ENCODE measurements around the gene SP8.

The SP8 gene

DNA sequence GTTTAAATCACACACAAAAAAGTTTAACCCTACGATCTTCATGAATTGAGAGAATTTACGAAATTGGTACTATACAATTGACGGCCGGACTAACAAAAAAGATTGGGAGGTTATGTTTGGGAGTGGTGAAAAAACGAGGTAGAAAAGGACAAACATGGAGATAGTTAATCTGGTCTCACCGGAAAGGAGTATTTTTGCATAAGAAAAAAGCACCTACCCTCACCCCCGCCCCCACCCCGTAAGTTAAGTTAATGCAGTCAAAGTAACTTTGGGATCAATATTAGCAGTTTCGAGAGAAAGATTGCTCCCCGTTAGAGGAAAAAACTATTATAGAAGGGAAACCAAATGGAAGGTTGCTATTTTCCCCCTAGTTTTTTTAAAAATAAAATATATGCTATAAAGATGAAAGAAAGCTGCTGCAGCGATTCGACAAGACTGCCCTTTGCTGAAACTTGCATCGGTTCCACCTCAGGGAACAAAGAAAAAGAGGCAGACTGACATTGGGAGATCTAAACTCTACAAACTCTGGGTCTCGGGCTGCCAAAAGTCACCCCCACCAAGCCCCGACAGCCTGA lies 3.5 kb downstream of the SP8 start:
- peaks cover 0 to 39% (median 3%) of the 10 kb centered on the region in 11 experiments; a peak in 10 of 22 replicates for H4K20me1 ChIP-seq
- no peak overlapping the region for H3K9ac ChIP-seq
- no peak for TF ChIP-seq Cebpa-rat (IDR thresholded peaks at IDR 0.05)
- no peaks in the 10 kb centered on the region for H3K4me1 ChIP-seq
- no peaks in the 10 kb centered on the region for H3K36me3 ChIP-seq
- peaks cover 100% of the 10 kb centered on the region in 11 experiments for H3K27me3 ChIP-seq
- H3K4me2 ChIP-seq: no peak overlapping the region
- peaks cover 37 to 55% (median 42%) of the 10 kb centered on the region in 11 experiments for H3K9me3 ChIP-seq (replicated peaks in 1 of 11)
- no peak overlapping the region for H3K4me3 ChIP-seq
- no peak overlapping the region for H3K27ac ChIP-seq

DNA sequence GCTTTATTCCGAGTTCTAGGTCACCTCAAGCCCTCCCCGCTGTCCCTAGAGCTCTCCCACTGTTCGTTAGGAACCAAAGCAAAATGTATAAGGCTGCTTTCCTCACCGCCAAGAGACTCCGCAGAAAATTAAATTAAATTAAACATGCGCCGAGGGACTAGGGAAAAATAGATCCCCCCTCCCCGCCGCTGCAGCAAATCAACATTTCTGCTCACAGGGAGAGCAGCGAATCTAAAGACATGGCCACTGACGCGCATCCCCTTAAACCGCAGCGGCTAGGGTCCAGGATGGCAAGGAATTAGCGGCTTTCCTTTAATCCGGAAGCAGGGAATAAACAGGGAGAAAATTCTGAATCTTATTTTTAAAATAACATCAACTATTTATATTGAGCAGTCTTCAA lies 7.6 kb downstream of the SP8 start:
- Histone ChIP-seq H3K9me3 (replicated peaks in 1 of 11) (peaks cover 16 to 40% (median 29%) of the 10 kb centered on the region in 11 experiments; a peak in 21 of 22 replicates), H3K4me3 (no peak overlapping the region), H3K27me3 (peaks cover 97 to 100% (median 100%) of the 10 kb centered on the region in 11 experiments), H3K9ac (no peak overlapping the region), H3K27ac (no peak overlapping the region), H3K4me1 (no peaks in the 10 kb centered on the region), H4K20me1 (peaks cover 0 to 29% (median 10%) of the 10 kb centered on the region in 11 experiments; a peak in 11 of 22 replicates), H3K4me2 (no peak overlapping the region), H3K36me3 (no peaks in the 10 kb centered on the region)
- no peak for TF ChIP-seq Cebpa-rat (IDR thresholded peaks at IDR 0.05)

GRCh38 chr7:20778063-20778721 lies 8.5 kb downstream of the SP8 start:
- Histone ChIP-seq H3K36me3 (no peaks in the 10 kb centered on the region), H3K9ac (no peak overlapping the region), H4K20me1 (peaks cover 0 to 23% (median 10%) of the 10 kb centered on the region in 11 experiments; a peak in 11 of 22 replicates), H3K27ac (no peak overlapping the region), H3K27me3 (peaks cover 89 to 99% (median 95%) of the 10 kb centered on the region in 11 experiments), H3K4me3 (peak overlapping the region in 1 of 10 experiments; percentile 4; a peak in 1 of 20 replicates), H3K9me3 (replicated peaks in 1 of 11) (peaks cover 16 to 34% (median 25%) of the 10 kb centered on the region in 11 experiments; a peak in 21 of 22 replicates), H3K4me1 (no peaks in the 10 kb centered on the region), H3K4me2 (peak overlapping the region in 3 of 11 experiments; percentile 6 to 47 (median 28); a peak in 4 of 22 replicates)
- no peak for TF ChIP-seq Cebpa-rat (IDR thresholded peaks at IDR 0.05)

GRCh38 chr7:20777377-20778062 lies 9.2 kb downstream of the SP8 start:
- Histone ChIP-seq H3K9ac (no peak overlapping the region), H3K4me3 (peak overlapping the region in 1 of 10 experiments; percentile 4; a peak in 1 of 20 replicates), H3K27me3 (peaks cover 82 to 96% (median 91%) of the 10 kb centered on the region in 11 experiments), H3K4me2 (peak overlapping the region in 3 of 11 experiments; percentile 6 to 47 (median 28); a peak in 4 of 22 replicates), H3K4me1 (no peaks in the 10 kb centered on the region), H3K9me3 (replicated peaks in 1 of 11) (peaks cover 16 to 34% (median 25%) of the 10 kb centered on the region in 11 experiments; a peak in 21 of 22 replicates), H4K20me1 (peaks cover 0 to 23% (median 10%) of the 10 kb centered on the region in 11 experiments; a peak in 11 of 22 replicates), H3K27ac (no peak overlapping the region), H3K36me3 (no peaks in the 10 kb centered on the region)
- TF ChIP-seq Cebpa-rat (IDR thresholded peaks at IDR 0.05): no peak

GRCh38 chr7:20776942-20777341 lies 9.7 kb downstream of the SP8 start:
- Histone ChIP-seq H4K20me1 (peaks cover 0 to 23% (median 10%) of the 10 kb centered on the region in 11 experiments; a peak in 11 of 22 replicates), H3K27ac (no peak overlapping the region), H3K4me1 (no peaks in the 10 kb centered on the region), H3K4me2 (no peak overlapping the region), H3K9ac (no peak overlapping the region), H3K9me3 (replicated peaks in 1 of 11) (peaks cover 16 to 34% (median 25%) of the 10 kb centered on the region in 11 experiments; a peak in 21 of 22 replicates), H3K36me3 (no peaks in the 10 kb centered on the region), H3K27me3 (peaks cover 76 to 94% (median 87%) of the 10 kb centered on the region in 11 experiments), H3K4me3 (no peak overlapping the region)
- no peak for TF ChIP-seq Cebpa-rat (IDR thresholded peaks at IDR 0.05)

DNA sequence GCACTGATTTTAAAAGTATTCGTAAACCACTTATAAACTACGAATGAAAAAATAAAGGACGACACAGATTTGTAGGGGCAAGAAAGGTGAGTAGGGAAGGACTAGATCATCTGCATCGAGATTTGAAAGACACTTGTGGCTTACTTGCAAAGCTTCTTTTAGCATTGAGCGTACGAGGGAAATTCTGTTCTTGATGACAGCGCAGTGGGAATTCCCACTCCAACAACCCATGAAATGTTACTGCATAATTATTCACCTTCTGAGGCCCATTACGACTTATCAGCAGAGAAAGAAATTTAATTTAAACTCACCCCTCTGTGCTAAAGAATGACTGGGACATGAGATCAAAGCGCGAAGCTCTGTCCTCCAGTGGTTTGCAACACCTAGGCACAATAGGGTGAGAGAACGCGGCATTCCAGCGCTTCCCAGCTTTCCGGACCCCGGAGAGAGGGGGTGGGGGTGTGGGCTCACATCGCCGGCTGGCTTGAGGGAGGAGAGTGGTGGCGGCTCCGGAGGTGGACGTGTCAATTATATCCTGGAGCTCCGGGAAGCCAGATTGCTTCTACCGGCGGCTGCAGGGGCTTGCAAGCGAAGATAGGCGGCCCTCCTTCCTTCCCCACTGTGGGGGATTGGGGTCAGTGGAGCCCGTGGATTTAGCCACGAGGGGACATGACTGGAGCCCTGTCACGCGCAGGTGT lies 10.3 kb downstream of the SP8 start:
- H4K20me1 ChIP-seq: peaks cover 0 to 23% (median 10%) of the 10 kb centered on the region in 11 experiments; a peak in 11 of 22 replicates
- no peak overlapping the region for H3K27ac ChIP-seq
- 0 out of 20 replicates have a peak overlapping the region, but pooled peaks of 1 of the 10 experiments have one; percentile 15 for H3K4me3 ChIP-seq
- peaks cover 16 to 34% (median 25%) of the 10 kb centered on the region in 11 experiments; a peak in 21 of 22 replicates for H3K9me3 ChIP-seq (replicated peaks in 1 of 11)
- no peak overlapping the region for H3K4me2 ChIP-seq
- peaks cover 70 to 88% (median 81%) of the 10 kb centered on the region in 11 experiments for H3K27me3 ChIP-seq
- H3K4me1 ChIP-seq: no peaks in the 10 kb centered on the region
- no peaks in the 10 kb centered on the region for H3K36me3 ChIP-seq
- H3K9ac ChIP-seq: no peak overlapping the region
- no peak for TF ChIP-seq Cebpa-rat (IDR thresholded peaks at IDR 0.05)

DNA sequence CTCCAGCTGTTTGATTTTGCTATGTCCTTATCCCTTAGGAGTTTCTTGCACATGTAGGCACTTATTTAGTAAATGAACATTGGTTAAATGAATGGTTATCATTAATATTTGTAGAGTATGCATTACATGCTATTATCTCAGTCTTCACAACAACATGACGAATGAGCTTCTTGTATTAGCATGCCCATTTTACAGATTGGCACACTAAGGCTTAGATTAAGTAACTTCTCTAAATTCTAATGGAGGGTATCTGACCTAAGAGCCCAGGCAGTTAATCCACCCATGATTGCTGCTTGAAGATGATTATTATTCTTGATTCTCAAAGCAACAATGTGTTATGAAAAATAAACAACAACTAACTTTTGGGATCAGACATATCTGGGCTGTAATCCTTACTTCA lies 32.7 kb downstream of the SP8 start:
- Histone ChIP-seq H3K9me3 (replicated peaks in 1 of 11) (no peaks in the 10 kb centered on the region), H3K36me3 (no peaks in the 10 kb centered on the region), H3K4me2 (no peak overlapping the region), H3K9ac (no peak overlapping the region), H3K27ac (no peak overlapping the region), H4K20me1 (no peaks in the 10 kb centered on the region), H3K27me3 (no peaks in the 10 kb centered on the region), H3K4me3 (no peak overlapping the region), H3K4me1 (no peaks in the 10 kb centered on the region)
- TF ChIP-seq Cebpa-rat (IDR thresholded peaks at IDR 0.05): no peak

DNA sequence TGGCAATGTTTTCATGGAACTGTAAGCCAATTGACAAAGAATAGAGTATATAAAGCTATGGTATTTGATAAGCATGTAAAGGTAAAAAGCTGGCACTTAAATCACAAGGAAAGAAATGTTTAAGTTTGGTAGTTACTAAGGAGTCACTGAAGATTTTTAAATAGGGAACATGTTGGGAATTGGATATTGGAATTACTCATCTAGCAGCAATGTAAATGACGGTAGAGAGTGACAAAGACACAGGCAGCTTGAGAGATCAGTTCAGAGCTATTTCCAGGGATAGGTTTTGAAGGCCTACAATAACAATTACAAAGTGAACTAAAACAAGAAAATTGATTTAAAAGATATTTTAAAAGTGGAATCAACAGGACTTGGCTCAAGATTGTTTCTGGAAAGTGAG lies 36.8 kb downstream of the SP8 start:
- Histone ChIP-seq H3K4me1 (no peaks in the 10 kb centered on the region), H3K36me3 (no peaks in the 10 kb centered on the region), H3K9me3 (replicated peaks in 1 of 11) (no peaks in the 10 kb centered on the region), H3K9ac (no peak overlapping the region), H3K27ac (no peak overlapping the region), H3K4me3 (no peak overlapping the region), H3K27me3 (no peaks in the 10 kb centered on the region), H4K20me1 (no peaks in the 10 kb centered on the region), H3K4me2 (no peak overlapping the region)
- TF ChIP-seq Cebpa-rat (IDR thresholded peaks at IDR 0.05): no peak
